Transverse colon (tissue), 4 donors: ENCODE data around the gene DENND1A. TPM values are rescaled to one million over a fixed set of nuclear protein-coding genes. Genes with fewer than 3 reads are reported as not detected.

Experiments used
- DNase-seq: peaks from one replicate; pipeline ENCODE4 v3.0.0-alpha.2; 2019
- H3K27ac ChIP-seq, 4 donors: fragments of 200-600 bp; sonication (generic); 2 replicates each; pipeline ENCODE4 v1.5.1; 2016 to 2018; ENCODE audit warnings: inconsistent platforms in 4 of 4
- H3K27me3 ChIP-seq: fragments of 200-600 bp; sonication (generic); 2 replicates; pipeline ENCODE4 v1.5.1; 2017; ENCODE audit warnings: inconsistent platforms
- H3K36me3 ChIP-seq, 4 donors: fragments of 200-600 bp; sonication (generic); 2 replicates each; pipeline ENCODE4 v1.5.1; 2017 to 2019; ENCODE audit warnings: inconsistent platforms in 4 of 4
- H3K4me1 ChIP-seq, 4 donors: fragments of 200-600 bp; sonication (generic); 2 replicates each; pipeline ENCODE4 v1.5.1; 2017 to 2020; ENCODE audit warnings: inconsistent platforms in 4 of 4
- H3K4me3 ChIP-seq, 4 donors: fragments of 200-600 bp; sonication (generic); 1 replicate in 1 of 4; 2 replicates in 3 of 4; pipeline versions ENCODE4 v1.5.1 to v1.6.1; 2017 to 2019; ENCODE audit warnings: inconsistent platforms in 4 of 4
- H3K9me3 ChIP-seq, 2 donors: fragments of 200-600 bp; sonication (generic); 2 replicates each; pipeline ENCODE4 v1.5.1; 2017 to 2019; ENCODE audit warnings: inconsistent platforms in 2 of 2
- EP300 ChIP-seq: sonication (generic); formaldehyde crosslinking; IDR thresholded peaks from one replicate; pipeline ENCODE4 v1.6.1; 2017; ENCODE audit warnings: antibody characterized with exemption, low read depth
- POLR2A ChIP-seq: fragments of 450-650 bp; IDR thresholded peaks from one replicate; pipeline ENCODE4 v1.6.1; 2016; ENCODE audit warnings: antibody characterized with exemption, mild to moderate bottlenecking, moderate library complexity
- POLR2AphosphoS5 ChIP-seq, 3 donors: sonication (generic); formaldehyde crosslinking; IDR thresholded peaks; one replicate each; pipeline ENCODE4 v1.6.1; 2016; ENCODE audit warnings: antibody characterized with exemption in 3 of 3
- WGBS, 2 donors: methylation state at CpG; one replicate each; pipeline ENCODE4 v1.1.5; 2018; ENCODE audit warnings: low coverage in 1 of 2; 5-methylcytosine and 5-hydroxymethylcytosine counted together
- in situ Hi-C, 4 donors: fragments of 200-750 bp; cut with MboI; loops; one replicate each; pipeline versions ENCODE4 v1.15.0 to v1.15.1; 2017; ENCODE audit warnings: low sequenced_read_pairs in 3 of 4, low pct_ligation_motif_present in 1 of 4, low pct_unique_long_range_greater_than_20kb in 1 of 4
- intact Hi-C: fragments of 100-400 bp; cut with DNase I; formaldehyde crosslinking; loops from one replicate; pipeline ENCODE4 v1.15.1; 2023; ENCODE audit warnings: low total_unique reads
- total RNA-seq, 4 donors: library from RNA; depleted of rRNA; stranded (reverse); fragments of >200 nt; gene quantifications; one replicate each; pipeline ENCODE4 v1.1.0, GENCODE V29; 2016
- TF ChIP-seq, protein P1 (sequence below), 5 experiments: fragments of 200-600 bp in 3 of 5; fragments of 450-650 bp in 2 of 5; sonication (generic) in 3 of 5; IDR thresholded peaks; 1 replicate in 2 of 5; 2 replicates in 3 of 5; pipeline ENCODE4 v1.5.1; 2016 to 2017; ENCODE audit warnings: antibody characterized with exemption in 5 of 5, inconsistent platforms in 3 of 5, mild to moderate bottlenecking in 2 of 5, moderate library complexity in 1 of 5

DENND1A gene
- total RNA-seq, 4 donors from 2014 or later: 12.5 to 78.6 (median 40.0) TPM

DNA sequence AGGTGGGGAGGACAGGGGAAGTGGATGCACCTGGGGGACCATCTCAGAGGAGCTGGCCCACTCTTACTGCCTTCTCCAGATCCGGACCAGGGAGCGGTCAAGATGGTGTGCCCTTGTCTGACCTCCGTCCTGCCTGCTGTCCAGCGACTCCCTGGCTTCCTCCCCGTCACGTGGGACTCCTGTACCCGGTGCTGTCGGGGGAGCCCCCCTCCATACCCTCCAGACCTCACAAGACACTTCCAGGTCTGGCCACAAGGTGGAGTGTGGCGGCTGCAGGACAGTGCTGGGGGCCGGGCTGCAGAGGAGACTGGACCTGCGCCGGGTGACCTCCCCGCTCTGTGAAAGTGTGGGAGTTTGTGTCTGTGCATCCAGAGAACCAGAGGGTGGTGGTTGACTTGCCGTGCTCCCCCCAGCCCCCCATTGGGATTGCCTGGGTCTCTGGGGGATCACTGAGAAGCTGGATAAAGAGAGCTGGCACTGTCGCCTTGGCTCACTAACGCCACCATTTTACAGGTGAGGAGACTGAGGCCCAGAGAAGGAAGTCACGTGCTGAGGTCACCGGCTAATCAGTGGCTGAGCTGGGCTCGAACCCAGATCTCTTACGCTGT is 575.8 kb downstream of the DENND1A start:
- no peaks in the 10 kb centered on the region for H3K9me3 ChIP-seq
- WGBS, 2 donors: 21% methylated on average over 19 of the region's 20 CpGs; no CpG with 5 or more reads in 1 of the 2 donors
- no peak for TF ChIP-seq EP300
- TF ChIP-seq POLR2AphosphoS5 (IDR thresholded peaks at IDR 0.05): no peak
- TF ChIP-seq POLR2A: no peak
- TF ChIP-seq, protein P1, sequence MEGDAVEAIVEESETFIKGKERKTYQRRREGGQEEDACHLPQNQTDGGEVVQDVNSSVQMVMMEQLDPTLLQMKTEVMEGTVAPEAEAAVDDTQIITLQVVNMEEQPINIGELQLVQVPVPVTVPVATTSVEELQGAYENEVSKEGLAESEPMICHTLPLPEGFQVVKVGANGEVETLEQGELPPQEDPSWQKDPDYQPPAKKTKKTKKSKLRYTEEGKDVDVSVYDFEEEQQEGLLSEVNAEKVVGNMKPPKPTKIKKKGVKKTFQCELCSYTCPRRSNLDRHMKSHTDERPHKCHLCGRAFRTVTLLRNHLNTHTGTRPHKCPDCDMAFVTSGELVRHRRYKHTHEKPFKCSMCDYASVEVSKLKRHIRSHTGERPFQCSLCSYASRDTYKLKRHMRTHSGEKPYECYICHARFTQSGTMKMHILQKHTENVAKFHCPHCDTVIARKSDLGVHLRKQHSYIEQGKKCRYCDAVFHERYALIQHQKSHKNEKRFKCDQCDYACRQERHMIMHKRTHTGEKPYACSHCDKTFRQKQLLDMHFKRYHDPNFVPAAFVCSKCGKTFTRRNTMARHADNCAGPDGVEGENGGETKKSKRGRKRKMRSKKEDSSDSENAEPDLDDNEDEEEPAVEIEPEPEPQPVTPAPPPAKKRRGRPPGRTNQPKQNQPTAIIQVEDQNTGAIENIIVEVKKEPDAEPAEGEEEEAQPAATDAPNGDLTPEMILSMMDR (IDR thresholded peaks at IDR 0.05): peak; percentile 84 to 94 (median 92)
- no peak overlapping the region for H3K27ac ChIP-seq
- intact Hi-C loops: loop anchor here (1.0 to 10.0 kb wide), 2 partner anchors 31 to 239 kb away; no protein-coding TSS in a partner anchor
- no peak overlapping the region for H3K4me3 ChIP-seq
- peaks cover 0 to 25% (median 6%) of the 10 kb centered on the region in 4 donors for H3K4me1 ChIP-seq
- H3K27me3 ChIP-seq: peaks cover 6% of the 10 kb centered on the region
- H3K36me3 ChIP-seq: no peaks in the 10 kb centered on the region
- in situ Hi-C loops: loop anchor here in 2 of 4 donors (5.0 to 10.0 kb wide), 2 partner anchors 33 to 269 kb away; no protein-coding TSS in a partner anchor
- peak; percentile 71 for DNase-seq

GRCh38 chr9:123353041-123353440 is 576.9 kb downstream of the DENND1A start:
- TF ChIP-seq POLR2AphosphoS5 (IDR thresholded peaks at IDR 0.05): no peak
- TF ChIP-seq, protein P1 (IDR thresholded peaks at IDR 0.05): no peak
- no peak for TF ChIP-seq EP300
- no peak for TF ChIP-seq POLR2A
- Histone ChIP-seq H3K4me3 (no peak overlapping the region), H3K27ac (no peak overlapping the region), H3K4me1 (peaks cover 0 to 20% (median 3%) of the 10 kb centered on the region in 4 donors), H3K27me3 (peaks cover 6% of the 10 kb centered on the region), H3K36me3 (no peaks in the 10 kb centered on the region), H3K9me3 (no peaks in the 10 kb centered on the region)
- no peak for DNase-seq
- intact Hi-C loops: loop anchor here (10.0 kb wide), 1 partner anchor 238 kb away; no protein-coding TSS in a partner anchor
- 68 to 100% methylated on average over 2 to 4 of the region's 4 CpGs for WGBS, 2 donors
- in situ Hi-C loops: loop anchor here in 2 of 4 donors (5.0 to 10.0 kb wide), 2 partner anchors 34 to 268 kb away; no protein-coding TSS in a partner anchor

GRCh38 chr9:123350590-123351310 is 579.2 kb downstream of the DENND1A start:
- Histone ChIP-seq H3K27me3 (peaks cover 6% of the 10 kb centered on the region), H3K36me3 (no peaks in the 10 kb centered on the region), H3K27ac (no peak overlapping the region), H3K4me3 (no peak overlapping the region), H3K9me3 (no peaks in the 10 kb centered on the region), H3K4me1 (peaks cover 0 to 10% (median 3%) of the 10 kb centered on the region in 4 donors)
- DNase-seq: no peak
- TF ChIP-seq, protein P1 (IDR thresholded peaks at IDR 0.05): no peak
- in situ Hi-C loops: loop anchor here in 2 of 4 donors (5.0 to 10.0 kb wide), 2 partner anchors 37 to 266 kb away; no protein-coding TSS in a partner anchor
- intact Hi-C loops: loop anchor here (10.0 kb wide), 1 partner anchor 236 kb away; no protein-coding TSS in a partner anchor
- WGBS, 2 donors: 30 to 65% methylated on average over 2 to 8 of the region's 8 CpGs
